Progenitor cell of endocrine pancreas (in vitro differentiated cells): ENCODE measurements around the gene CDH3. TPM values are rescaled to one million over a fixed set of nuclear protein-coding genes. Genes with fewer than 3 reads are reported as not detected.

ENCODE experiments used
- DNase-seq: peaks from one replicate; pipeline ENCODE4 v3.0.0; 2021; ENCODE audit warnings: low spot score; ENCODE audit not compliant: unreplicated experiment
- H3K27ac Mint-ChIP-seq: 2 replicates; pipeline ENCODE4 v1.8.0; 2021; ENCODE audit warnings: mild to moderate bottlenecking, moderate library complexity, mixed read lengths
- H3K27me3 Mint-ChIP-seq: 2 replicates; pipeline ENCODE4 v1.8.0; 2021; ENCODE audit warnings: mixed read lengths
- H3K36me3 Mint-ChIP-seq: 2 replicates; pipeline ENCODE4 v1.8.0; 2022; ENCODE audit warnings: mixed read lengths; ENCODE audit not compliant: insufficient read depth
- H3K4me1 Mint-ChIP-seq: 2 replicates; pipeline ENCODE4 v1.8.0; 2021; ENCODE audit warnings: low read depth, mixed read lengths
- H3K4me3 Mint-ChIP-seq: 2 replicates; pipeline ENCODE4 v1.8.0; 2021; ENCODE audit warnings: low read depth, mild to moderate bottlenecking, moderate library complexity, mixed read lengths
- H3K9me3 Mint-ChIP-seq: 2 replicates; pipeline ENCODE4 v1.8.0; 2021; ENCODE audit warnings: low read depth, mixed read lengths
- total RNA-seq: library from RNA; stranded (reverse); gene quantifications from 2 replicates; pipeline ENCODE4 v1.2.1, GENCODE V29; 2021
- TF ChIP-seq, protein P1 (sequence below): fragments of 200-600 bp; sonication (generic); IDR thresholded peaks from one replicate; pipeline ENCODE4 v1.5.0; 2021; ENCODE audit warnings: antibody characterized with exemption, mild to moderate bottlenecking; ENCODE audit not compliant: unreplicated experiment

Gene CDH3
- total RNA-seq, 1 donor from 2014 or later = 107 TPM

DNA sequence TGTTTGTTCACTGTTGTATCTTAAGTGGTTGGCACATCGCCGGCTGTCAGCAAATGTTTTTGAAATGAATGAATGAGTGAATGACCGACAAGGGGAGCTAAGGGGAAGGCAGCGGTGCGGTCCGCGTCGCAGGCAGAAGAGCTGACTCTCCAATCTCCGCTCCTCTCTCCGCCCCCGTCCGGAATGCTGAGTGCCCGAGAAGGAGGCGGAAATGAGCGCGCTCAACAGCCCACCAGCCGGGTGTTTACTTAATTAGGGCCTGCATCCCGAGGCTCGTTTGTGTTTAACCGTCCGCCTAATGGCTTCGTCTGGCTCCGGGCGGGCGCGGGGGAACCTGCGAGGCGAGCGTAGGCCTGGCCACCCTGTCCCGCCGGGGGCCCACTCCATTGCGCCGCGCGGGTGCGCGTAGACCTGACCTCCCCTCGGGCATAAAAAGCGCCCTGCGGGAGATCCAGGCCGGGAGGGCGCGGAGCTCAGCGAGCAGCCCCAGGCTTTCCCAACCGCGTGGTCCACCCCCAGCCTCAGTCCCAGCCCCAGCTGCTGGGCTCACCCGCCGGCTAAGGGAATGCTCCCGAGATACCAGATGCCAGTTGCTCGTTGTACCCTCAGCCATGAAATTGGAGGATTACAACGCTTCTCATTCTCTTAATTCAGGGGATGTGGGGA, 2.5 kb upstream of the CDH3 start:
- Mint-ChIP-seq H3K4me3 (peak overlapping the region; percentile 56), H3K36me3 (no peaks in the 10 kb centered on the region), H3K27ac (peak overlapping the region; percentile 69), H3K9me3 (no peaks in the 10 kb centered on the region), H3K4me1 (peaks cover 18% of the 10 kb centered on the region), H3K27me3 (peaks cover 31% of the 10 kb centered on the region)
- peak; percentile 33 for DNase-seq
- TF ChIP-seq, protein P1, sequence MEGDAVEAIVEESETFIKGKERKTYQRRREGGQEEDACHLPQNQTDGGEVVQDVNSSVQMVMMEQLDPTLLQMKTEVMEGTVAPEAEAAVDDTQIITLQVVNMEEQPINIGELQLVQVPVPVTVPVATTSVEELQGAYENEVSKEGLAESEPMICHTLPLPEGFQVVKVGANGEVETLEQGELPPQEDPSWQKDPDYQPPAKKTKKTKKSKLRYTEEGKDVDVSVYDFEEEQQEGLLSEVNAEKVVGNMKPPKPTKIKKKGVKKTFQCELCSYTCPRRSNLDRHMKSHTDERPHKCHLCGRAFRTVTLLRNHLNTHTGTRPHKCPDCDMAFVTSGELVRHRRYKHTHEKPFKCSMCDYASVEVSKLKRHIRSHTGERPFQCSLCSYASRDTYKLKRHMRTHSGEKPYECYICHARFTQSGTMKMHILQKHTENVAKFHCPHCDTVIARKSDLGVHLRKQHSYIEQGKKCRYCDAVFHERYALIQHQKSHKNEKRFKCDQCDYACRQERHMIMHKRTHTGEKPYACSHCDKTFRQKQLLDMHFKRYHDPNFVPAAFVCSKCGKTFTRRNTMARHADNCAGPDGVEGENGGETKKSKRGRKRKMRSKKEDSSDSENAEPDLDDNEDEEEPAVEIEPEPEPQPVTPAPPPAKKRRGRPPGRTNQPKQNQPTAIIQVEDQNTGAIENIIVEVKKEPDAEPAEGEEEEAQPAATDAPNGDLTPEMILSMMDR = no peak

DNA sequence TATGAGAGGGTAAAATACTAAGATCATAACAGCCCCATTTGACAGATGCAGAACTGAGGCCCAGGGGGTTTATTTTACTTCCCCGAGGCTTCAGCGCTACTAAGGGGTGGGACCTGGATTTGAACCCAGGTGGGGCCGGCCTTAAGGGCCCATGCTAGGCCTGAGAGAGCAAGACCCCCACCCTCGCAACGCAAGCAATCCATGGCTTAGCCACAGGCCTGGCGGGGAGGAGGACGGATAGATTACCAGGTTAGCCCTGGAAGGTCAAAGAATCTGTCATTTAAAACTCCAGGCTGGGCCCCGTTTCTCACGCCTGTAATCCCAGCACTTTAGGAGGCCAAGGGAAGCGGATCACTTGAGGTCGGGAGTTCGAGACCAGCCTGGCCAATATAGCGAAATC, 1.9 kb upstream of the CDH3 start:
- H3K27me3 Mint-ChIP-seq = peaks cover 31% of the 10 kb centered on the region
- TF ChIP-seq, protein P1 = no peak
- H3K4me3 Mint-ChIP-seq = peak overlapping the region; percentile 21
- H3K9me3 Mint-ChIP-seq = no peaks in the 10 kb centered on the region
- DNase-seq = no peak
- no peaks in the 10 kb centered on the region for H3K36me3 Mint-ChIP-seq
- peaks cover 21% of the 10 kb centered on the region for H3K4me1 Mint-ChIP-seq
- H3K27ac Mint-ChIP-seq = no peak overlapping the region

DNA sequence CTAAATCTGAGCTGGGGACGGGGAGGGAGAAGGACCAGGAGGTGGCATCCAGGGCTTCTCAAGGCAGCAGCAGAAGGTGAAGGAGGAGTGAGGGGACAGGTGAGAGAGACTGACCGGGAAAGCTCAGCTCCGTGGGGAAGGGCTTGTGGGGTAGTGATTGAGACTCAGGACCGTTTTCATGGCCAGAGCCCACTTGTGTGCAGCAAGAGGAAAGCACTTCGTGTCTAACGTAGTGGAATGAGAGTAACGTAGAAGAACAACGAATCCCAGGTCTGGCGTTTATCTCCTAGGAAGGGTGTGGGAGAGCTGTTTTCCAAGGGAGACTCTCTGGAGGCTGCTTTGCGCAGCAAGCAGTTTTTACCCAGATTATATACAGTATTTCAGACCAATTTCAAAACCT, 1.3 kb upstream of the CDH3 start:
- TF ChIP-seq, protein P1 = no peak
- peak overlapping the region; percentile 84 for H3K4me3 Mint-ChIP-seq
- no peaks in the 10 kb centered on the region for H3K9me3 Mint-ChIP-seq
- H3K36me3 Mint-ChIP-seq = no peaks in the 10 kb centered on the region
- H3K27me3 Mint-ChIP-seq = peaks cover 31% of the 10 kb centered on the region
- peaks cover 21% of the 10 kb centered on the region for H3K4me1 Mint-ChIP-seq
- DNase-seq = no peak
- peak overlapping the region; percentile 82 for H3K27ac Mint-ChIP-seq

DNA sequence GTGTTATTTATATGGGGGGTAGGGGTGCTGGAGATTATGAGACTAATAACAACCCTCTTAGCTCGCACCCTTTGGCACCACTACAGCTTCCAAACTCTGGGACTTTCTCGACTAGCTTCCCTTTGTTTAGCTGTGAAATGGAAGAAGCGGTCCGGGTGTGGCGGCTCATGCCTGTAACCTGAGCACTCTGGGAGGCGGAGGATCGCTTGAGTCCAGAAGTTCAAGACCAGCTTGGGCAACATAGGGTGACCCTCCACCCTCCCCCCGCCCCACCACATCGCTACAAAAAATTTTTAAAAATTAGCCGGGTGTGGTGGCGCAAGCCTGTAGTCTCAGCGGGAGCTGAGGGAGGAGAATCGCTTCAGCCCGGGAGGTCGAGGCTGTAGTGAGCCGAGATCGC, 814 bp upstream of the CDH3 start:
- TF ChIP-seq, protein P1 = no peak
- Mint-ChIP-seq H3K27ac (peak overlapping the region; percentile 90), H3K27me3 (peaks cover 31% of the 10 kb centered on the region), H3K4me1 (peaks cover 21% of the 10 kb centered on the region), H3K36me3 (peaks cover 1% of the 10 kb centered on the region), H3K9me3 (no peaks in the 10 kb centered on the region), H3K4me3 (peak overlapping the region; percentile 84)
- no peak for DNase-seq

DNA sequence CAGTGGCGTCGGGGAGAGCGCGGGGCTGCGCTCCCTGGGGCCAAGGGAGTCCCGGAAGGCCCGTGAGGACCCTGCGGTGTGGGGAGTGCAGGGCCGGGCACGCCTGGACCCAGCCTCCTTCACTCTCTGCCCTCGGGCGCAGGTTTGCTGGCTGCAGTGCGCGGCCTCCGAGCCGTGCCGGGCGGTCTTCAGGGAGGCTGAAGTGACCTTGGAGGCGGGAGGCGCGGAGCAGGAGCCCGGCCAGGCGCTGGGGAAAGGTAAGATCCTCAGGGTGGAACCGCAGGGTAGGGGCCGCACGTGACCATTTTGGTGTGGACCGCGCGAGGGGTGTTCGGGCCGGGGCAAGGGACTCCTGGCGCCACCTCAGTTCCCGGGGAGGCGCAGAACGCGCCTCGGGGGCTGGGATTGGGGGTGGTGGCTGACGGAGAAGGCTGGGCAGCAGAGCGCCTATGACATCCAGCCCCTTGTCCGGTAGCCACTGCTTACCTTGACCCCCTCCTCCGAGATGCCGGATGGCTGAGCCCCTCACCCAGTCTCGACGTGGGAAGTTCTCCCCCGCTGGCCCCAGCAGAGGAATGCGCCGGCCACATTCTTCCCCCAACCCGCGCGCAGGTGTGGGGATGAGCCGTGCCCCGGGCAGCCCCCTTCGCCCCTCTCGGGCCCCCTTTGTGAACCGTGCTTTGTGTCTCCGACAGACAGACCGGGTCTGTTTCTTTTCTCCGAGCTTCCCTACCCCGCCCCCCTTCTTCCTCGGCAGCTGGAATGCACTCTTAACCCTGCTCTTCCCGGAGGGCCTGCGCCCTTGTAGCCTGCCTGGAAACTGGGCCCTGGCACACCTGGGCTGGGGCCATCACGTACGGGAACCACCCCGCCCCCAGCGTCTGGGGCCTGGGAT, 631 bp downstream of the CDH3 start:
- peak; percentile 54 for DNase-seq
- Mint-ChIP-seq H3K4me3 (peak overlapping the region; percentile 84), H3K27ac (peak overlapping the region; percentile 96), H3K9me3 (no peaks in the 10 kb centered on the region), H3K4me1 (peaks cover 21% of the 10 kb centered on the region), H3K27me3 (peaks cover 30% of the 10 kb centered on the region), H3K36me3 (peaks cover 5% of the 10 kb centered on the region)
- TF ChIP-seq, protein P1 = no peak
